SK-N-SH (cell line): ENCODE measurements around the gene LMAN1.

Source experiments
- EP300 ChIP-seq, 2 experiments: IDR thresholded peaks; 2 replicates each; pipeline versions ENCODE4 v1.4.0 to v1.6.1; 2012; ENCODE audit warnings: borderline replicate concordance in 1 of 2, low read depth in 1 of 2, low read length in 1 of 2
- RFX5 ChIP-seq: IDR thresholded peaks from 2 replicates; pipeline ENCODE4 v1.6.1; 2012; ENCODE audit warnings: mild to moderate bottlenecking, improper control_type of control experiment, low read length
- SIN3A ChIP-seq: IDR thresholded peaks from 2 replicates; pipeline ENCODE4 v1.6.1; 2012; ENCODE audit warnings: low read depth, mild to moderate bottlenecking, low read length, moderate library complexity, borderline replicate concordance
- TEAD4 ChIP-seq: IDR thresholded peaks from 2 replicates; pipeline ENCODE4 v1.4.0; 2012; ENCODE audit warnings: mild to moderate bottlenecking, borderline replicate concordance; ENCODE audit not compliant: insufficient read depth
- TF ChIP-seq, protein P1 (sequence below): IDR thresholded peaks from 2 replicates; pipeline ENCODE4; 2012
- TF ChIP-seq, protein P2 (sequence below): fragments of 150-350 bp; IDR thresholded peaks from 2 replicates; pipeline ENCODE4 v1.6.1; 2017; ENCODE audit warnings: antibody characterized with exemption, low read length, low read depth, borderline replicate concordance
- TF ChIP-seq, protein P3 (sequence below): fragments of 200-600 bp; sonication (generic); IDR thresholded peaks from 2 replicates; pipeline ENCODE4 v1.6.1; 2017; ENCODE audit warnings: antibody characterized with exemption, mild to moderate bottlenecking, moderate library complexity

DNA sequence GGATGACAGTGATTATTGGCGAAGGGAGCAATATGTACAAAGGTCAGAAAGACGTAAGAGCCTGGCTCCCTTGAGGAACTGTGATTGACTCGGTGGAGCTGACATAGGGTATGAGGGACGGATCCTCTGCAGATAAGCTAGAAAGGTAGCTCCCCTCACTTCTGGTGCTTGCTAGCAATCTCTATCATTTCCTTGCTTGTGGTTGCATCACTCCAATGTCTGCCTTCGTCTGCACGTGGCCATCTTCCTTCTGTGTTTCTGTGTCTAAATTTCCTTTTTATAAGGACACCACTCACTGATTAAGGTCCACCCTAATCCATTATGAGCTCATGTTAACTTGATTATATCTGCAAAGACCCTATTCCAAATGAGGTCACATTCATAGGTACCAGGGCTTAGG is 22.9 kb upstream of the LMAN1 start:
- TF ChIP-seq SIN3A = no peak
- TF ChIP-seq, protein P1, sequence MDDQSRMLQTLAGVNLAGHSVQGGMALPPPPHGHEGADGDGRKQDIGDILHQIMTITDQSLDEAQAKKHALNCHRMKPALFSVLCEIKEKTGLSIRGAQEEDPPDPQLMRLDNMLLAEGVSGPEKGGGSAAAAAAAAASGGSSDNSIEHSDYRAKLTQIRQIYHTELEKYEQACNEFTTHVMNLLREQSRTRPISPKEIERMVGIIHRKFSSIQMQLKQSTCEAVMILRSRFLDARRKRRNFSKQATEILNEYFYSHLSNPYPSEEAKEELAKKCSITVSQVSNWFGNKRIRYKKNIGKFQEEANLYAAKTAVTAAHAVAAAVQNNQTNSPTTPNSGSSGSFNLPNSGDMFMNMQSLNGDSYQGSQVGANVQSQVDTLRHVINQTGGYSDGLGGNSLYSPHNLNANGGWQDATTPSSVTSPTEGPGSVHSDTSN = no peak
- TF ChIP-seq RFX5 = no peak
- TF ChIP-seq, protein P2, sequence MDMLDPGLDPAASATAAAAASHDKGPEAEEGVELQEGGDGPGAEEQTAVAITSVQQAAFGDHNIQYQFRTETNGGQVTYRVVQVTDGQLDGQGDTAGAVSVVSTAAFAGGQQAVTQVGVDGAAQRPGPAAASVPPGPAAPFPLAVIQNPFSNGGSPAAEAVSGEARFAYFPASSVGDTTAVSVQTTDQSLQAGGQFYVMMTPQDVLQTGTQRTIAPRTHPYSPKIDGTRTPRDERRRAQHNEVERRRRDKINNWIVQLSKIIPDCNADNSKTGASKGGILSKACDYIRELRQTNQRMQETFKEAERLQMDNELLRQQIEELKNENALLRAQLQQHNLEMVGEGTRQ = no peak
- TF ChIP-seq TEAD4 = no peak
- TF ChIP-seq, protein P3, sequence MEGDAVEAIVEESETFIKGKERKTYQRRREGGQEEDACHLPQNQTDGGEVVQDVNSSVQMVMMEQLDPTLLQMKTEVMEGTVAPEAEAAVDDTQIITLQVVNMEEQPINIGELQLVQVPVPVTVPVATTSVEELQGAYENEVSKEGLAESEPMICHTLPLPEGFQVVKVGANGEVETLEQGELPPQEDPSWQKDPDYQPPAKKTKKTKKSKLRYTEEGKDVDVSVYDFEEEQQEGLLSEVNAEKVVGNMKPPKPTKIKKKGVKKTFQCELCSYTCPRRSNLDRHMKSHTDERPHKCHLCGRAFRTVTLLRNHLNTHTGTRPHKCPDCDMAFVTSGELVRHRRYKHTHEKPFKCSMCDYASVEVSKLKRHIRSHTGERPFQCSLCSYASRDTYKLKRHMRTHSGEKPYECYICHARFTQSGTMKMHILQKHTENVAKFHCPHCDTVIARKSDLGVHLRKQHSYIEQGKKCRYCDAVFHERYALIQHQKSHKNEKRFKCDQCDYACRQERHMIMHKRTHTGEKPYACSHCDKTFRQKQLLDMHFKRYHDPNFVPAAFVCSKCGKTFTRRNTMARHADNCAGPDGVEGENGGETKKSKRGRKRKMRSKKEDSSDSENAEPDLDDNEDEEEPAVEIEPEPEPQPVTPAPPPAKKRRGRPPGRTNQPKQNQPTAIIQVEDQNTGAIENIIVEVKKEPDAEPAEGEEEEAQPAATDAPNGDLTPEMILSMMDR = no peak
- TF ChIP-seq EP300 (IDR thresholded peaks at IDR 0.05; ENCODE audit: borderline replicate concordance in 1 of 2, low read depth in 1 of 2, low read length in 1 of 2) = no peak
